Measurements from ENCODE around the gene SNRNP200.
"Not testable (repeated sequence)": the region's sequence is repeated elsewhere in the genome, so short reads cannot be mapped to it uniquely, and the experiment has no call there.

SNRNP200 gene

DNA sequence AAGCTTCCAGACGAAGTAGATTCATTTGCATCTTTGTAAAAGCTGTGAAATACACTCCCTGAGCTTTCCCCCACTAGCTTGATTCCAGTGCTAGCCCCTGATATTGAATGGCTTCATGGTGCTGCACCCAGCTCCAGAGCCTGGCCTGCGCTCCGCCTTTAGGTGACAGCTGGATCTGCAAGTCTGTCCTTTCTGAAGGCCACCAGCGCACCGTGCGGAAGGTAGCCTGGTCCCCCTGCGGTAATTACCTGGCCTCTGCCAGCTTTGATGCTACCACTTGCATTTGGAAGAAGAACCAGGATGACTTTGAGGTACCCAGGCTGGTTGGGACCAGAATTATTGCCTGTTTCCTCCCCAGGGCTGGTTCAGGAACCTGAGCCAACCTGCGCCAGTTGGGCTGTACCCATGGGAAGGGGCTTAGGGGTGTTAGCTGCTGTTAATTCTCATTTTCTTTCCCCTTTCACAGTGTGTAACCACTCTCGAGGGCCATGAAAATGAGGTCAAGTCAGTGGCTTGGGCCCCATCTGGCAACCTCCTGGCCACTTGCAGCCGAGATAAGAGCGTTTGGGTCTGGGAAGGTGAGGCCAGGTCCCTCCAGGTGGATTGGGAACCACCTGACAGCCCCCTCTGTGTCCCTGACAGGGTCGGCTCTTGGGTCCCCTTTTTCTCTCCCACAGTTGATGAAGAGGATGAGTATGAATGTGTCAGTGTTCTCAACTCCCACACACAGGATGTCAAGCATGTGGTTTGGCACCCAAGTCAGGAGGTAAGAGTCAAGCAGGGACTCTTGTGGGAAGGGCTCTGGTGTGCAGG, 38.0 kb downstream of the SNRNP200 start:
- no peak for DNase-seq

DNA sequence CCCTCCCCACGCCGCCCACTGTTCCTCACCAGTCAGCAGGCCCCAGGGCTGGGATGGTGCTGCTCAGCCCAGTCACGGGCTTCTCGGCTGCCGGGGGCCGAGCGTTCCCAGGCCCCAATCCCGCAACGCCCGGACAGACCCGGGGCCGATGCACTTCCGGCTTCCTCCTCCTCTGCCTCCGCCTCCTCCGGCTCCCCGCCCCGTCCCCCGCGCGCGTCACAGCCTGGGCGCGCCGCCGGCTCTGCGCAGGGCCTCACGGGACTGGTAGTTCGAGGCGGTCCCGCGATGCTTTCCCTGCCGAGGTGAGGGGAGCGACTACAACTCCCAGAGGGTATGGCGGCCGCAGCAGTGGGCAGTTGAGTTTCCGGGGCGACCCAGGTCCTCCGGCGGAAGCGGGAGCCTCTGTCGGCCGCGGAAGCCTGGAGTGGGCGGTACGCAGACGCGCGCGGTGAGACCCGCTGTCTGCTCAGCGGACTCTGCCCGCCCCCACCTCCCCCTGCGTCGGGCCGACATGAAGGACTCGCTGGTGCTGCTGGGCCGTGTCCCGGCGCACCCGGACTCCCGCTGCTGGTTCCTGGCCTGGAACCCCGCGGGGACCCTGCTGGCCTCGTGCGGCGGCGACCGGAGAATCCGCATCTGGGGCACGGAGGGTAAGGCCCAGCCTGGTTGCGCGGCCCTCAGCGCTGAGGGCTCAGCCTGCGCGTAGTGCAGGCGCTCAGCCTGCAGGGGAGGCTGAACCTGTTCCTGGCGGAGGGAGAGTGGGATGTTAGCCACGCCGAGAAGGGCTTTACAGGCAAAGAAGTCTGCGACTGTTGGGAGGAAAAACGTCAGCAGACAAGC, 39.3 kb downstream of the SNRNP200 start, which contains the start of the genes CIAO1 and TMEM127:
TSS of gene CIAO1 (plus strand) at position 386 of the 840 bp plus-strand sequence. CDS start at position 512, 126 bp downstream.
TSS of gene TMEM127 (minus strand) at position 158 of the 840 bp plus-strand sequence. CDS start 616 bp downstream, outside the sequence.
- DNase-seq = peak; percentile 97

DNA sequence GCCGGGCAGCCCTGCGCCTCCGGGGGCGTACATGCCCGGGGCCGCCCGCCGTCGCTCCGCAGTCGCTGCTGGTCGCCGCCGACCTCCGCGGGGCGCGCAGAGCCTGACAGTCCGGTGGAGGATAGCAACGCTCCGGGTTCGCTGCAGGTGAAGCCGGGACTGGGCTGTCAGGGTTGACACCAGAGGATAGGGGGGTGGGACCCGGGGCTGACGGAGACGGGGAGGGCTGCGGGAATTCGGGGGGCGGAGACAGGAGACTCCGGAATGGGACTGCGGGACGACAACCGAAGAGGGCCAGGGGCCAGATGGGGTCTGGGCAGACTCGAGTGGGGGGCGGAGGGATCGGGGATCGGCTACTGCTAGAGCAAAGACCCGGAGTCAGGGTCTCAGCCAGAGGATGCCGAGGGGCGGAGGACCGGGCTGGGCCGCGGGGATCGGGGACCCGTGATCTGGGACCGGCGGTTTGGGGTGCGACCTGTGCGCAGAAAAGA, 40.0 kb downstream of the SNRNP200 start:
- DNase-seq = no peak

DNA sequence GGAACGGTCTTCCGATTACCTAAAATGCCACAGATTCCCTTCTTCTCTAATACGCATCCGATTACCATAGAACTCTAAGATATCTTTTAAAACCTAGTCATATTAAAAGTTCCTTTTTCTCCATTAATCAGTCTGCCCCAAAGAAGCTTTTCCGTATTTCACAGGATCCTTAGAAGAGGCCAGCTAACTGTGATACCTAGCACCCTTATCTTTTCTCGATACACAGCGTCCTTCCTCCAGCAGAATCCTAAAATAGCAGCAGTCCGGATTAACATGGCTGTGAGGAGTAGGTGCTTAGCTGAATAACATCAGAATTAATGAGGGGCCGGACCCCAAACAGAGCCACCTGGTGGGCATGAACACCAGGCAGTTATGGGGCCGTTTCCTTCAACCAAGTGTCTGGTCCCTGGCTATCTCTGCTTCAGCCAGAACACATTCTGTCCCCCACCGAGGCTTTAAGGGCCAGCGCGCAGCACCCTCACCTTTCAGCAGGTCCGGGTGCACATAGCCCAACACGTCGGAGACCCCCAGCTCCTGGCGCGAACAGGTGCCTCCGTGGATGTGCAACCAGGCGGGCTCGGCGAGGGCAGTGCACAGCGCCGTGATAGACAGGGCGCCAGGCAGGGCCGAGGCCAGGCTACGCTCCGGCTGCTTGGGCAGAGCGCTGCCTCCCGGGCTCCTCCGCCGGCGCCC, 40.5 kb downstream of the SNRNP200 start:
- DNase-seq = peak; percentile 11

DNA sequence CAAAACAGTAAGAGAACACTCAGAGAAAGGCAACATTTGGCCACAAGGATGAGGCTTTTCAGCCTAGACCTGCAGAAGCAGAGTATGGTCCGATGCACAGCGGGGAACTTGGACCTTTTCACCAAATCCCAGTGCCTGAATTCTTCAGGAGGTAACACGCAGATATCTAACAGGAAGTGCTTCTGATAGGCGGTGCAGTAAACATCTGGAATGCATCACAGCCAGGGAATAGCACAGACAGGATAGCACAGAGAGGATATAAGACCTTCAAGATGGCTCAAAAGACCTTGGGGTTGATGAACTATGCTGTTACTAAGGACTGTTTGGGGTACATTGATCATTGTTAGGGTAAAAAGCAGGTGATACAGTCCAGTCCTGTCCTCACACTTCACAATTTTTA, 41.3 kb downstream of the SNRNP200 start:
- DNase-seq = no peak

DNA sequence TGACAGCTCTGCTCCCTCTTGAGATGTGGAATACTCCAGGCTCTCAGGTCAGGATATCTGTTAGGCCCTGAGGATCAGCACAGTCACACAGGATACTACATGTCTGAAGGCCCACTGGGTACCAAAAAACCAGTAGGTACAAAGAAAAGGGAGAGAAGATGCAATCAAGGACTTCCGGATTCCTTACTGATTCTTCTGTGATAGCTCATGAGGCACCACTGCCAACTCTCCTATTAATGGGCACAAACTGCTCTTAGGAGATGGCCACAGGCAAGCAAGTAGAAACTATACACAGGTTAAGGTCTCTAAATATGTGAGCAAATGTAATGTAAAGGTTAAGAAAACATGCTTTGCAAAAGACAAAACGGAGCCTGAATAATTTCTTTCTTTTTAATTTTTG, 43.0 kb downstream of the SNRNP200 start:
- no peak for DNase-seq

DNA sequence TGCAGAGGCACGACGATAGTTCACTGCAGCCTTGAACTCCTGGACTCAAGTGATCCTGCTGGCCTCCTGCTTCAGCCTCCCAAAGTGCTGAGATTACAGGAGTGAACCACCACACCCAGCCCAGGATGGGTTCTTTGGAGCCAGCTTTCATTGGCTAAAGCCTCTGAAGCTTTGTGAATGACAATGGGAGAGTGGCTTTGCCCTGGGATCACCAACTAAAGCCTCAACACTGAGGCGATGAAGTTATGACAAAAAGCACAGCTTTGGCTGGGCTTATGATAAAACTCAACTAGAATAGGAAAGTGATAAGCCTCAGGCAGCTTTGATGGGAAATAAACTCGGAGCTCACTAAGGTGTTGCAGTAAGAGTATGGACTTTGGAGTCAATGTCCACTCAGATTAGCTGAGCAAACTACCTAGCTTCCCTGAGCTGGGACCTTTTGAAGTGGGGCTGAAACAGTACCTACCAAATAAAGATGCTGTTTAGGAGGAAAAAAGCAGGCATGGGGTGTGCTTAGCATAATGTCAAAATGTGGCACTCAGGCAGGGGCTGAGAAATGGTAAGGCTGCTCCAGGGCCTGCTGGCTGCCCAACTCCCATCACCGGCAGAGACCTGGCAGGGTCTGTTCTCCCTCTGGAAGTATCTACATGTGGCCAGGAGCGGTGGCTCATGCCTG, 43.9 kb downstream of the SNRNP200 start:
- no peak for DNase-seq

DNA sequence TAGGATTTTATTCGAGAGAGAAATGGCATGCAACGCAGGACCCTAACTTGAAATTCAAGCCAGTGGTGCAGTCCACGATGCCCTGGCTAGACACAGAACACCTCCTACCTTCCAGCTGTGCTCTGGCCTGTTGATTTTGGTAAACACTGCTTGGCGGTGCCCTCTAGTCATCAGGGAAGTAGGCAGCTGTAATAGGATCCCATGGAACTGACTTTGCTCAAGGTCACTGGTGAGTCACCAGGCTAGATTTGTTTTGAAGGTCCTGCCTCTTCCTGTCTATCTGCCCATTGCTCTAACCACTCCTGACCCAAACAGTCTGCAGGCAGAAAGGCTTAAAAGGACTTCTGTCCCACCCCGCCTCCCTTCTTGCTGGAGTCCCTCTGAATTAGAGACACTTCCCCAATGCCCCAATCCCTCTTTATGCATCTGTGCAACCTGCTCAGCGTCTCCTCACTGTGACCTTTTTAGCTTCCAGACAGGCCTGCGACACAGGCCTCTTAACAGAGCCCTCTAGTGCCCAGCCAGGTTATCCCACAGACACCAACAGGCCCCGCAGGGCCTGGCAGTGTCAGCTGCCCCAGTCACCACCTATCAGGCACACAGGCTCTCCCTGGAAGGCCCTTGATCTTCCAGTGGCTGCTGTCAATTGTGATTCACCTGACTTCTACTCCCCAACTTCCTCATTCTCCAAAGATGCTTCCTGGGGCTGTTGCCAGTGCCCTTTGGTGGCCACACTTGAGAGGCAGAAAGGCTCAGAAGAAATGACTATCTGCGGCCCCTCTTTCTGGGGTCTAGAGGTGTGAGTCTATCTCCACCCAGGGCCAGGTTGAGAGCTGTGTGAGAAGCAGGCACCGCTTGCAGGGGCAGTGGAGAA, 44.7 kb downstream of the SNRNP200 start:
- DNase-seq = no peak

DNA sequence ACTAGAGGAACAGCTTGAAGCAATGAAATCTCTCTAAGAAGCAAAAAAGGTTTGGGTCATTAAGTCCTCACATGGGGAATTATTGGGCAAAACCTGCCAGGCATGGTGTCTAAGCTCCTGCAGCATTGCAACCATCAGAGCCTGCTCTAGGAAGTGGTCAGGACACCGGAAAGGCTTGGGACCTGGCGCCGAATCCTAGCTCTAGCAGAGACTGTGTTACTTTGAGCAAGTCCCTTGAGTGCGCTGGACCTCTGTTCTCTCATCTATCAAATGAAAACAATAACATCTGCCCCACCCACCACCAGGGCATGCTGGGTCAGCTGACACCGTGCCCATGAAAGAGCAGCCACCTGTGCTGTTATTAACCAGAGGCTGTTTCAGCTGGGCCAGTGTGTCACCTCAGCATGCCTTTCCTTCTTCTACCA, 45.8 kb downstream of the SNRNP200 start:
- DNase-seq = no peak

DNA sequence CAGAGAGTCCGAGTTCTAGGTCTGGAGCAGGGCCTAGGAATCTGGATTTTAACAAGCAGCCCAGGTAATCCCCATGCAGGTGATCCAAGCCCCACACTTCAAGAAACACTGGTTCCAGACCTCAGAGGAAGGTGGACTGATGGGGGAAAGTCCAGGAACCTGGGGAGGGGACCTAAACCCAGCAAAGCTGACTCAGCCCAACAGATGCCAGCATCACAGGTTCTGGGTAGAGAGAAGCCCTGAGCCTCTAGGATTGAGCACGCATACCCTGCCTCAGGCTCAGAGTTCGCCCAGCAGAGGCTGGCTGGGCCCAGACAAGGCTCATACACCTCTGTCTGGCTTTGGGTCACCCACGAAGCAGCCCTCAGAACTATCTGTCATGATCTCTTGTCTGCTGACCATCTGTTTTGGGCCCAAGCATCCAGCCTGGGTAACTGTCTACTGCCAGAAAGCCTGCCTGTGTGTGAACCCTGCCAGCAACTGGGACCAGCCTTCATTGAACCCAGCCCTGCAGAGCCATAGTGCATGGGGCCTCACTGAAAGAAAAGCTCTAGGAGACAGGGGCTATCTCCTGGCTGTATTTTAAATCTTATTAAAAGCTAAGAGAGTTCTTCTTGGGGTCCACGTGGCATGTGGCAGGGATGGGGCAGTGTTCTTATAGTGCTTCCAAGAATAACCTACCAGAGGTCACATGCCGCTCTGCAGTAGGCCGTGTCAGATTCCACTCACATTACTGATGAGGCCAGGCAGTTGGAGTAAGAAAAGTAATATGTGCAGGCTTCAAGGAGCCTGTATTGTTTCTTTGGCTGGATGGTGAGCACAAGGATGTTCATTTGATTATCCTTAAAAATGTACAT, 47.0 kb downstream of the SNRNP200 start:
- no peak for DNase-seq

DNA sequence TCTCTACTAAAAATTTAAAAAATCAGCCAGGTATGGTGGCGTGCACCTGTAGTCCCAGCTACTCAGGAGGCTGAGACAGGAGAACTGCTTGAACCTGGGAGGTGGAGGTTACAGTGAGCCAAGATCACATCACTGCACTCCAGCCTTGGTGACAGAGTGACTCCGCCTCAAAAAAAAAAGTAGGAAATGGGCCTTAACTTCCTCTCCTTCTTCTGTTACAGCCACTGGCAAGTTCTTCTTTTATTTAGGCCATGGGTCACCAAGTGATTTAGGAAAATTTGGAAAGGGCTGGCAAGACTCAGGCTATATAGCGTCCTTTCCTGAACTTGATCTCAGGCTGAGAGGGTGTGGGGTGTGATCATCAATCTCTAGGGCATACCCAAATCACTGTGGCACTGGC, 47.6 kb downstream of the SNRNP200 start:
- not testable (repeated sequence) for DNase-seq

DNA sequence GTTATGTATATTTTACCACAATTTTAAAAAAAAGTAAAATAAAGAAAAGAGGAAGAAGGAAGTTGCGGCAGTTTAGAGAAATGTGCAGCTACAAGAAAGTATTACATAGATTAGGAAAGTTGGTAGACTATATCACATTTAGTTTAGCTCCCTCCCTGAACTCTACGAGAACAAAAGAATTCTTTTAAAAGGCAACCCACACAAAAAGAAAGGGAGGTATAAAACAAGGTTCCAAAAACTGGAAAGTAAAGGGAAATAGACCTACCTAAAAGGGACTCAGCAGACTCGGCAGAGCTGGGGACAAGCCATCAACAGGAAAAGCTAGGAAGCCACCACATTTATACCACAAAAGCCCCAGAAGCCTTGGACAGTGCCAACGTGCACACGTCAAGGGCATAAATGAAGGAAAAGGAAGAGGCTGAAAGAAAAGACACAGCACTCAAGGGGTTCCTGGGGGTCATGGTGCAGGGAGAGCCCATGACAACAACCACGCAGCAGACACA, 48.7 kb downstream of the SNRNP200 start:
- DNase-seq = no peak

DNA sequence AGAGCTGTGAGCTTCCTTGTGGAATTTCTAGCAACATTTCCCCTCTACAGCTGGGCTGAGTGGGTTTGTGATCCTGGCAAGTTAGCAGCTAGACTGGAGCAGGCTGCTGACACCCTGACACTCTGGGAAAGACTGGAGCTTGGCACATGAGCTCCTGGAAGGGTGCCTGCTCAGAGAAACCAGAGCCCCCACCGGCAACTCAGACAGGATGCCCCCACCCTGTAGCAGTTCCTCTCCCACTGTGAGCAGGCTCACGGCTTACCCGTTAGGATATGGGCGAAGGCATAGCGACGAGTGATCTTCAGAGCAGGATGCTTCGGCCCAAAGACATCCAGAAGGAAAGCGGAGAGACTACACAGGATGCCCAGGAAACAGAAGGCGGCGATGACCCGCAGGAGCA, 50.8 kb downstream of the SNRNP200 start:
- DNase-seq = no peak

DNA sequence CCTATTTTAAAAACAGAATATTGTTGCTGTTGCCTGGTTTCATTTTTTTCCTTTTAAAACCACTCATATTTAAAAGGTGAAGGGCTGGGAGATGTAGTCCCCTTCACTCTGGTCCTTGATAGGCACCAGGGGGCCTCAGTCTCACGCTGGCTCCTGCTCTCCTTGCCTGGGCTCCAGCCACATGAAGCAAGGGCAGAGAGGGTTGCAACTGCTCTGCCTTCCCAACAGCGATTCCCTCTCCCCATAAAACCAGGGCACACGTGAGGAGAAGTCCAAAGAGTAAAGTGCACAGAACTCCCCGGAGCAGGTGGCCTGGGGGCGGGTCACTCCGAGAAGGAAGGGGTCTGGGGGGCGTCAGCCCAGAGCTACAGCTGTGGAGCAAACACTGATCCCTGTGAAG, 52.3 kb downstream of the SNRNP200 start:
- DNase-seq = no peak

DNA sequence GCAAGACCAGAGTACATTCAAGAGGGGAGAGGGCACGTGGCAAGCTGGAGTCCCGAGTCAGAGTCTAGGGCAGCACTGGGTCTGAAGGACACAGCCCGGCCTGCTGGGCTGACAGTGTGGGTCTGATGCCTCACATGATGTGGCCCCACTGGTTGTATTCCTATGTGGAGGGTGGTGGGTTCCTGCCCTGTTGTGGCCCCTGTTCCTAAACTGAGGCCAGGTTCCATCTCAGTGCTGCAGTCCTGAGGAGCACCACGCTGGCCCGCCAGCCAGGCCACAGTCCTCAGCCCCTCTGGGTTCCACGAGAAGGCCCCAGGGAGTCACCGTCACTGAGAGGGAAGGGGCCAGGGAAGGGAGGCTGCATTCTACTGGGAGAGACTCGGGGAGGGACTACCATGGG, 52.8 kb downstream of the SNRNP200 start:
- DNase-seq = no peak

DNA sequence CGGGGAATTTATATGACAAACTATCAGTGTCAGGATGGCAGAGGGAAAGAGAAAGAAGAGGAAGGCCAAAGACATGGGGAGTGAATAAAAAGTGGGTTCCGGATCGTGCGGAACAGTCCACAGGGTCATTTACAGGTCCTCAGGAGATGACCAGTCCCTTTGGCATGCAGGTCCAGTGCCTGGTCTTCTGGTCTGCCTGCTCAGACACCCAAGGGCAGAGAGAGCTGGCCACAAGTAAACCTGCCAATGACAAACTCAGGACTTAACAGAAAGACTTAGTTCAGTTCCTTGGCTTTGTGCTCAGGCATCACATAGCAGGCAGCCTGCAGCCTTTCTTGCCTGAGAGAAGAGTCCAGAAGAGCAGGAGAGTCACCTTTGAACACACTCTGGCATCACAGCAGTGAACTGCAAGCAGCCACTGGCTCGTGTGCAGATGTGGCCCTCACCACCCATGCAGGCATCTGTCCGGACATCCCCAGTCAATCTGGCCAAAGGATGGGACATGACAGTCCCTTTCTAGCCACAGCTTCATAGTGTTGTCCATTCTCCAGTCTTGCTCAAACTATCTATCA, 53.5 kb downstream of the SNRNP200 start:
- no peak for DNase-seq

DNA sequence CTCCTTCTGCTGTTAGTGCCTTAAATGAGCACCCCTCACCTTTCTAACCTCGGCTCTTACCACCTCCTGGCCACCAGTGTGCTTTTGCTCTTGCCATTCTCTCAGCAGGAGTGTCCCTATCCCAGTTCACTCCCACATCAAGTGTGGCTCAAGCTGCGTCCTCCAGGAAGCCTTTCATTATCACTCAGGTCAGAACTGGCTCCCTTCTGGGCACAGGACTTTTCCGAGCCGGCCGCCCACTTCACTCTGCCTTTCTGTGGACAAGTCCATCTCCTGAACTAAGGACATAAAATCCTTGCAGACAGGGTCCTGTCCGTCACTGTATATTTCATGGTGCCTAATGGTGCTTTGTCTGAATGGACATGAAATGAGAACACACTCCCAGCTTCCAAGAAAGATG, 55.2 kb downstream of the SNRNP200 start:
- no peak for DNase-seq

DNA sequence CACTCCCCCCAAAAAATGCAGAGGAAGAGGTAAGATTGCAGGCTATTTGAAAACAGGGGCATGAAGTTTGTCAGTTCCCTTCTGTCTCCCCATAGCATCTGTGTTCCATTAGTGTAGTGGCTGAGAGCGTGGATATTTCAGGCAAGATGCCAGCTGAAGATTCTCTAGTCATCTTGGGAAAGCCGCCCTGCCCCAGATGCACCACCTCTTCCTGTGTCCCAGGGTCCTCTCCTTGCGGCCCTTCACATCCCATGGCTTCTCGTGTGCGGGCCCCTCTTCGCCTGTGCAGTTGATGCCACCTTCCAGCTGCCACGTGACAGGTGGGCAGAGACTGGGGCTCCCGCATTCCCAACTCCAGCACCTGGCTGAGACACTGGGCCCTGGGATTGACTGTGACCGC, 55.7 kb downstream of the SNRNP200 start:
- no peak for DNase-seq

DNA sequence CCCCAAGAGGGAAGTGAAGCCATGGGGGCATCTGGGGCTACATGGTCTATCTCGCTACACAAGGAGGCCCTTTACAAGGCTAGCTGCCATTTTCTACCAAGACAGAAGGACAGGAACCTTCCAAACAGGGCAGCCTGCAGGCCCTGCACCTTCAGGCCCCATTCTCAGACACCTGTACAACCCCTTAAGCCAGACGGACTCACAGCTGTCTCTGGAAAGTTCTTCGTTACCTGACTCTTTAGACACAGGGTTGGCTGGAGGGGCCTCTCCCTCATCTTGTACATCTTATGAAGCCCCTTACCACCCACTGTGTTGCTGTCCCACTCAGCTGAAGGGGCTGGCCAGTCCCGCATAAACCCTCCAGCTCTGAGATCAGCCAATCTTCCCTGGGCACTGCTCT, 56.7 kb downstream of the SNRNP200 start:
- DNase-seq = no peak

DNA sequence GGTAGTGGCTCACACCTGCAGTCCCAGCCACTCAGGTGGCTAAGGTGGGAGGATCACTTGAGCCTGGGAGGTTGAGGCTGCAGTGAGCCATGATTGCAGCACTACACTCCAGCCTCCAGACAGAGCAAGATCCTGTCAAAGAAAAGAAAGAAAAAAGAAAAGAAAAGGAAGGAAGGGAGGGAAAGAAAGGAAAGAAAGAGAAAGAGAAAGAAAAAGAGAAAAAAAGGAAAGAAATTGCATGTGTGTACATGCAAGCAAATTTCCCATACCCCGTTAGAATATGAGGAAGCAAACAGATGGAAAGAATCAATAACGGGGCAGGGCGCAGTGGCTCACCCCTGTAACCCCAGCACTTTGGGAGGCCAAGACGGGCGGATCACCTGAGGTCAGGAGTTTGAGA, 57.5 kb downstream of the SNRNP200 start:
- no peak for DNase-seq
